Stimulated activated CD8-positive, alpha-beta memory T cell treated with anti-CD3 and anti-CD28 coated beads, Interleukin-15, amount 100 ng/mL, for 24 hours (primary cell): Measurements from ENCODE around the gene SKOR2.
"Not testable (repeated sequence)": the region's sequence is repeated elsewhere in the genome, so short reads cannot be mapped to it uniquely, and the experiment has no call there.

Experiments
- DNase-seq: peaks from one replicate; pipeline ENCODE4 v3.0.0-alpha.2; 2020; ENCODE audit warnings: low read depth

Gene SKOR2

DNA sequence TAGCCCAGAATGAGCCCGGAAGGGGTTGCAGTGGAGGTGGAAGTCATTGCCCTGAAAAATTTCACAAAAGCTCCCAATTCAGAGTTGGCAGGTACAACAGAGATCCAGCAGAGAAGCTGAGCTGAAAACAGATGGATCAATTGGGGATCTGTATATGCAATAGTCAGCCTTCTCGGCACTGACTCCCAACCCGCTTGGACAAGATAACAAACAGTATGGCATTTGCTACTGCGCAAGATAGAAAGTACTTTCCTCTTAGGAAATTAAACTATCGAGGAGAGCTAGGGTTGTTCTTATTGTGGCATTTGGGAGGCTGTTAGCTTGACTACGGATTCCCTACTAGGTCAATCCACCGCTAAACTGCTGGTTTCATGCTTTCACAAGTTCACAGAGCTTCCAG is 63.7 kb downstream of the SKOR2 start:
- no peak for DNase-seq

DNA sequence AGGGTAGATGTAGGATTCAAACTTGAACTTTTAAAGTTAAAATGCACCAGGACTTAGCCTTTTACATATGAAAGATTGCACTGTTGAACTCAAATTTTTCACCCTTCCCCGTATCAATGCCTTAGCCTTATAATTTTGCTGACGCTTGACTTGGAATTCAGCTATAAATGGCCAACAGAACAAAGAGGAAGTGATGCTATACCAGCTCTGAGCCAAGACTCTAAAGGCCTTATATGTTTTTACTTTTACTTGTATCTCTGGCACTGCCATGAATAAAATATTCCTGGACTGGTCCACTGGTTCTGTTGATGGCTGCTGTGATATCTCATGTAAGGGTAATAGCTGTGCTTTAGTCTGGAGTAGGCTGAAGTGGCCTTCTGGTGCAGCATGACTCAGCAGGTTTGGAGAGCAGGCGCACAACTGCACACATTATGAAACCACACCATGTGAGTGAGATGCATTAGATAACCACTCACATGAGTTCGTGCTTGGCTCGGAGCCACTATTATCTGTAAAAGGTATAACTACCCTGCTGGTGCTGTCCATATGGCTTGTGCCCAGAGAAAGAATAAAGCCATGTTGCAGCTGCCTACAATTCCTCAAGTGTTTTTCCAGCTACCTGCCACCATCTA is 66.9 kb downstream of the SKOR2 start:
- no peak for DNase-seq

DNA sequence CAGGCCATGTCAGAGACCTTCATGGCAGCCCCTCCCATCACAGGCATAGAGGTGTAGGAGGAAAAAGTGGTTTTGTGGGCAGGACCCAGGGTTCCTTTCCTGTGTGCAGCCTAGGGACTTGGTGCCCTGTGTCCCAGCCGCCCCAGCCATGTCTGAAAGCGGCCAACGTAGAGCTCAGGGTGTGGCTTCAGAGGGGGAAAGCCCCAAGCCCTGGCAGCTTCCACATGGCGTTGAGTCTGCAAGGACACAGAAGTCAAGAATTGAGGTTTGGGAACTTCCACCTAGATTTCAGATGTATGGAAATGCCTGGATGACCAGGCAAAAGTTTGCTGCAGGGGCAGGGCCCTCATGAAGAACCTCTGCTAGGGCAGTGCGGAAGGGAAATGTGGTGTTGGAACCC is 69.3 kb downstream of the SKOR2 start:
- DNase-seq, result not testable (repeated sequence)

- DNase-seq, result no peak
Measured at GRCh38 chr18:47180765-47181164, 70.7 kb downstream of the SKOR2 start.

DNA sequence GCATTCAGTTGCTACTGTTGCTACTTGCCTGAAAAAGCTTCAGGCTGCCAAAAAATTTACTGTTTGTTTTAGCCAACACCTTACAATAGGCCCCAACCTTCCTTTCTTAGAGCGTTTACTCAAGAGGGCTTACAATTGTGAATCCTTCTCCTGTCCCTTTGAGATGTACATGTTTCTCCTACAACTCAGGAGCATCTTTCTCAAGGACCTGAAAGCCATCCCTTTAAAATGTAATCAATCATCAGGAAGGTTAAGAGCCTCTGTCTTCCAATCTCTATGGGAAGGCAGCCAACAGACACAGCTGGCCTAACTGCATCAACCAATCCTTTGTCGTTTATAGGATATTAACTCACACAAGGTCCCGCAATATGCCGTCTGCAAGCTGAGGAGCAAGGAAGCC is 71.9 kb downstream of the SKOR2 start:
- DNase-seq, result no peak

- DNase-seq, result peak; percentile 62
Measured at GRCh38 chr18:47175898-47176575, 75.4 kb downstream of the SKOR2 start, which contains the start of gene IER3IP1. TSS of gene IER3IP1 (minus strand) at chr18:47176364. CDS start at chr18:47176277, 87 bp downstream.

DNA sequence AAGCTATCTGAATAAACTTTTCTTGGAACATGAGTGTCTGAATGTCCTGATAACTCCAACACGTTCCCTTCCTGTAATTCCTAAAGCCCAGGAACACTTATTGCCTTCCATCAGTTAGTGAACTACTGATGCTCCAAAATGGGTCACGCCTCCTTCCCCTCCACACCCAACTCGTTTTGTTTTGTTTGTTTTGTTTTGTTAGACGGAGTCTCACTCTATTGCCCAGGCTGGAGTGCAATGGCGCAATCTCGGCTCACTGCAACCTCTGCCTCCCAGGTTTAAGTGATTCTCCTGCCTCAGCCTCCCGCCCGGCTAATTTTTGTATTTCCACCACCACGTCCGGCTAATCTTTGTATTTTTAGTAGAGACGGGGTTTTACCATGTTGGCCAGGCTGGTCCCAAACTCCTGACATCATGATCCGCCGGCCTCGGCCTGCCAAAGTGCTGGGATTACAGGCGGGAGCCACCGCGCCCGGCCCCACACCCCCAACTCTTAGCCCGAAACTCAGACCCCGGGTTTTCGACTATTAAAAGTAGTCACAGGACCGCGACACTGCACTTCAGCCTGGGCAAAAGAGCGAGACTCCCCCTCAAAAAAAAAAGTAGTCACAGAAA is 76.1 kb downstream of the SKOR2 start:
- no peak for DNase-seq

GRCh38 chr18:47174545-47175116 is 76.8 kb downstream of the SKOR2 start:
- no peak for DNase-seq

DNA sequence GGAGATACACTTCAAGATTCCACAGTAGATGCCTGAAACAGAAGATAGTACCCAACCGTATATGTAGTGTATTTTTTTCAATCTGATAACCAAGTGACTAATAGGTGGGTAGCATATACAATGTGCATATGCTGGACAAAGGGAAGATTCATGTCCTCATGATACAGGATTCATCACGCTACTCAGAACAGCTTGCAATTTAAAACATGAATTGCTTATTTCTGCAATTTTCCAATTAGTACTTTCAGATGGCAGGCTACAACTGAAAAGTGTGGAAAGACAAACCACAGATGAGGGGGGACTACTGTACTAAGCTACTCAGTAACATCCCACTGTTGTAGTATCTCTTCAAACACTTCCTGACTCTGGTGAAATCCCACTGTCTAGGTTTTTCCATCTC is 79.0 kb downstream of the SKOR2 start:
- DNase-seq, result no peak

DNA sequence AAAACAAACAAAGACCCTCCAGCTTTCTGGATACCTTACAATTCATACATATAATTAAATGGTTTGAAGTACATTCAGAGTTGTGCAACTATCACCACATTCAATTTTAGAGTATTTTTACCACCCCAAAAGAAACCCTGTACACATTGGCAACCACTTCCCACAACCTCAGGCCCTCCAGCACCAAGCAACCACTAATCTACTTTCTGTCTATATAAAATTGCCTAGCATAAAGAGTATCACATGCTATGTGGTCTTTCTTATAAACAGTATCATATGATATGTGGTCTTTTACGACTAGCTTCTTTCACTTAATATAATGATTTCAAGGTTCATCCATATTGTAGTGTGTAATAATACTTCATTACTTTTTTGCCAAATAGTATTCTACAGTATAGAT is 82.5 kb downstream of the SKOR2 start:
- DNase-seq, result no peak

- DNase-seq, result no peak
Measured at GRCh38 chr18:47168509-47168908, 83.0 kb downstream of the SKOR2 start.

- DNase-seq, result no peak
Measured at GRCh38 chr18:47166294-47166693, 85.2 kb downstream of the SKOR2 start.

- no peak for DNase-seq
Measured at GRCh38 chr18:47163241-47163640, 88.2 kb downstream of the SKOR2 start.

DNA sequence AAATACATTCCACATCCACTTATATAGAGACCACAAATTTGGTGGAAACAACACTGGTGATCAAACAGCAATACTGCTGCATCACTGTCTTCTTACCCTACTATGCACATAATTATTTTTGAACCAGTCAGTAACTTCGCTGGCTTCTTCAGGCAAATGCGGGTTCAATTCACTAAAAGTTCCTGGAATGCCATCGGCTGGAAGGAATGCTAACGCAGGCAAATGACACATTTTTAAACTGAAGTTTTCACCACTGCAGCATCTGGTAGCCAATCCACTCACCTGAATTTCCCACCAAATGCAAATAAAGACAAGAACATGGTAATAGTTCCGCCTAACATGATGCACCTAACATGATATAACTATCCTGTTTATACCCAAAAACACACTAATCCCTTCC is 91.2 kb downstream of the SKOR2 start:
- DNase-seq, result no peak

- not testable (repeated sequence) for DNase-seq
Measured at GRCh38 chr18:47158404-47158803, 93.1 kb downstream of the SKOR2 start.
